GM12878 (cell line): ENCODE measurements around the gene SEPHS2. TPM values are rescaled to one million over a fixed set of nuclear protein-coding genes. Genes with fewer than 3 reads are reported as not detected.

Source experiments
- ATAC-seq: fragments of 200-7000 bp; cut with Tn5 transposase; 3 replicates; pipeline ENCODE4 v1.9.1; 2020; ENCODE audit warnings: mild to moderate bottlenecking, moderate library complexity
- BruUV-seq: library from RNA; stranded (reverse); fragments of 400-500 nt; replicated peaks from 2 replicates; lab custom pipeline; 2021; lab: Mats Ljungman, UMichigan
- CTCF ChIA-PET: fragments of 300-600 bp; sonication (Branson Sonifier 250); formaldehyde crosslinking; extraction: SDS; loops from one replicate; lab custom pipeline; 2021; ENCODE audit warnings: inconsistent platforms; lab: Yijun Ruan, JAX
- POLR2A ChIA-PET: fragments of 350-600 bp; formaldehyde crosslinking; extraction: SDS; loops from one replicate; lab custom pipeline; 2021; ENCODE audit warnings: inconsistent platforms; lab: Charles Lee
- RAD21 ChIA-PET: fragments of 300-600 bp; sonication (Branson Sonifier 250); formaldehyde crosslinking; loops from one replicate; lab custom pipeline; 2023; ENCODE audit warnings: antibody characterized with exemption; ENCODE audit not compliant: unreplicated experiment; lab: Charles Lee
- SMC1A ChIA-PET: fragments of 300-600 bp; sonication (Branson Sonifier 250); formaldehyde crosslinking; loops from one replicate; lab custom pipeline; 2023; ENCODE audit not compliant: unreplicated experiment, uncharacterized antibody; lab: Charles Lee
- DNase-seq: peaks from one replicate; pipeline ENCODE4 v3.0.0-alpha.2; 2011; ENCODE audit warnings: low read depth, low spot score
- FAIRE-seq: peaks from 3 replicates; lab custom pipeline; 2011; peaks lifted over from hg19 to GRCh38; lab: Jason Lieb, UNC
- H2AFZ ChIP-seq: 2 replicates; pipeline ENCODE4 v1.6.0; 2011; ENCODE audit warnings: low read depth, low read length, control low read depth; ENCODE audit not compliant: control insufficient read depth
- H3K27ac ChIP-seq: 2 replicates; pipeline ENCODE4 v1.5.1; 2011; ENCODE audit warnings: control low read depth; ENCODE audit not compliant: control insufficient read depth, insufficient read depth
- H3K27me3 ChIP-seq, 2 experiments: replicated peaks in 1 of 2; 2 replicates each; pipeline versions ENCODE4 v1.6.0 to v1.6.1; 2011; ENCODE audit warnings: low read length in 1 of 2; ENCODE audit not compliant: control insufficient read depth in 2 of 2, insufficient read depth in 2 of 2
- H3K36me3 ChIP-seq, 2 experiments: 2 replicates each; pipeline ENCODE4 v1.5.1; 2011; ENCODE audit warnings: low read length in 1 of 2; ENCODE audit not compliant: control insufficient read depth in 2 of 2, insufficient read depth in 2 of 2
- H3K4me1 ChIP-seq: 2 replicates; pipeline ENCODE4 v1.6.1; 2011; ENCODE audit warnings: mild to moderate bottlenecking, low read length, moderate library complexity, mixed read lengths; ENCODE audit not compliant: control insufficient read depth, insufficient read depth
- H3K4me2 ChIP-seq: 2 replicates; pipeline ENCODE4 v1.6.0; 2011; ENCODE audit warnings: control low read depth; ENCODE audit not compliant: control insufficient read depth, insufficient read depth
- H3K4me3 ChIP-seq: fragments of 200-600 bp; sonication (generic); 2 replicates; pipeline ENCODE4 v1.5.1; 2016
- H3K79me2 ChIP-seq: 2 replicates; pipeline ENCODE4 v1.6.0; 2011; ENCODE audit warnings: low read length; ENCODE audit not compliant: control insufficient read depth, insufficient read depth
- H3K9ac ChIP-seq: 2 replicates; pipeline ENCODE4 v1.8.0; 2011; ENCODE audit warnings: low read length, control low read depth, mixed read lengths; ENCODE audit not compliant: control insufficient read depth, insufficient read depth
- H3K9me3 ChIP-seq: replicated peaks from 3 replicates; pipeline ENCODE4 v1.5.1; 2011; ENCODE audit warnings: mild to moderate bottlenecking, low read length; ENCODE audit not compliant: control insufficient read depth, insufficient read depth
- H4K20me1 ChIP-seq: 2 replicates; pipeline ENCODE4 v1.6.0; 2011; ENCODE audit not compliant: control insufficient read depth, insufficient read depth
- ASH2L ChIP-seq: fragments of 300-600, 200-600 bp; sonication (generic); IDR thresholded peaks from 2 replicates; pipeline ENCODE4 v1.6.1; 2017; ENCODE audit warnings: low read depth, mild to moderate bottlenecking, borderline replicate concordance
- CEBPZ ChIP-seq: fragments of 150-350 bp; IDR thresholded peaks from 2 replicates; pipeline ENCODE4 v1.6.1; 2016; ENCODE audit warnings: low read depth, low read length
- CHD4 ChIP-seq: fragments of 200-600 bp; sonication (generic); IDR thresholded peaks from 2 replicates; pipeline ENCODE4 v1.6.1; 2016; ENCODE audit warnings: mild to moderate bottlenecking
- CREM ChIP-seq: IDR thresholded peaks from 2 replicates; pipeline ENCODE4 v1.6.1; 2014; ENCODE audit warnings: antibody characterized with exemption, low read depth
- E2F4 ChIP-seq: IDR thresholded peaks from 2 replicates; pipeline ENCODE4 v1.6.1; 2012; ENCODE audit warnings: low read depth, low read length, improper control_type of control experiment
- ESRRA ChIP-seq: IDR thresholded peaks from 2 replicates; pipeline ENCODE4 v1.6.1; 2012; ENCODE audit warnings: mild to moderate bottlenecking, low read length, improper control_type of control experiment
- HDAC2 ChIP-seq: fragments of 200-600 bp; sonication (generic); IDR thresholded peaks from 2 replicates; pipeline ENCODE4 v1.6.1; 2017
- HDAC6 ChIP-seq: fragments of 200-600 bp; sonication (generic); IDR thresholded peaks from one replicate; pipeline ENCODE4 v1.8.0; 2017; ENCODE audit warnings: antibody characterized with exemption; ENCODE audit not compliant: unreplicated experiment
- KDM1A ChIP-seq: fragments of 200-600 bp; sonication (generic); IDR thresholded peaks from 2 replicates; pipeline ENCODE4 v1.6.1; 2016; ENCODE audit warnings: borderline replicate concordance
- RBBP5 ChIP-seq: fragments of 200-600 bp; sonication (generic); conservative IDR thresholded peaks from 2 replicates; pipeline ENCODE4 v1.6.1; 2016
- RCOR1 ChIP-seq: conservative IDR thresholded peaks from 2 replicates; pipeline ENCODE4 v1.6.1; 2012; ENCODE audit warnings: low read depth, low read length, improper control_type of control experiment
- SMC3 ChIP-seq: IDR thresholded peaks from 2 replicates; pipeline ENCODE4 v1.6.1; 2011; ENCODE audit warnings: low read length, improper control_type of control experiment, borderline replicate concordance
- USF2 ChIP-seq: IDR thresholded peaks from 2 replicates; pipeline ENCODE4 v1.6.1; 2011; ENCODE audit warnings: low read depth, low read length, improper control_type of control experiment, borderline replicate concordance
- ZNF217 ChIP-seq: fragments of 450-650 bp; IDR thresholded peaks from 2 replicates; pipeline ENCODE4 v1.6.1; 2017; ENCODE audit warnings: antibody characterized with exemption, mild to moderate bottlenecking
- ZNF687 ChIP-seq: fragments of 450-650 bp; IDR thresholded peaks from 2 replicates; pipeline ENCODE4 v1.6.1; 2017; ENCODE audit warnings: mild to moderate bottlenecking, moderate library complexity
- WGBS: methylation state at CpG from one replicate; pipeline ENCODE4 v1.1.6; 2016; ENCODE audit warnings: low lambda C conversion rate; ENCODE audit not compliant: insufficient replicate concordance, insufficient coverage; ENCODE audit errors: missing lambda C conversion rate; 5-methylcytosine and 5-hydroxymethylcytosine counted together
- in situ Hi-C: fragments of 300-500 bp; cut with MboI; formaldehyde crosslinking; loops from 9 replicates; pipeline ENCODE4 v1.14.3; 2018; ENCODE audit warnings: mixed read lengths
- intact Hi-C: fragments of 100-400 bp; cut with micrococcal nuclease; formaldehyde crosslinking; loops from one replicate; pipeline ENCODE4 v1.14.2; 2022; ENCODE audit not compliant: unreplicated experiment
- polyA plus RNA-seq, 11 experiments: library from polyadenylated mRNA; depleted of rRNA in 4 of 11; unstranded in 6 of 11; stranded (reverse) in 5 of 11; fragments of >200 nt; fragmentation: Nextera tagmentation in 4 of 11; fragmentation: Illumina TruSeq in 1 of 11; extraction: Ambion mirVana in 4 of 11; extraction: Trizol in 1 of 11; gene quantifications; 1 replicate in 1 of 11; 2 replicates in 10 of 11; pipeline versions ENCODE4 v1.2.1 to v1.2.3, GENCODE V29; 2011 to 2016; ENCODE audit warnings: inconsistent platforms in 2 of 11, missing spikeins in 2 of 11, low read depth in 1 of 11
- total RNA-seq, 4 experiments: library from RNA; depleted of rRNA in 3 of 4; stranded (reverse); fragments of >200 nt in 3 of 4; fragmentation: Illumina TruSeq in 1 of 4; extraction: Trizol in 1 of 4; gene quantifications; 2 replicates each; pipeline versions ENCODE4 v1.2.1 to v1.2.3, GENCODE V29; 2013 to 2021

SEPHS2 gene
- total and polyA plus RNA-seq, 10 of the 15 experiments (the other 5 are each of a cell fraction or from before 2014, with no cell fraction given), result 21.6 to 99.8 (median 72.9) TPM

GRCh38 chr16:30490210-30490609 is 44.5 kb upstream of the SEPHS2 start:
- WGBS, result 95% methylated on average over 6 of the region's 6 CpGs
- Histone ChIP-seq H2AFZ (no peak overlapping the region), H3K27ac (no peak overlapping the region), H3K27me3 (no peaks in the 10 kb centered on the region), H3K9ac (no peak overlapping the region), H3K4me1 (peaks cover 4% of the 10 kb centered on the region), H3K4me3 (no peak overlapping the region), H3K9me3 (no peaks in the 10 kb centered on the region), H3K36me3 (peaks cover 13 to 27% of the 10 kb centered on the region in 2 experiments), H3K4me2 (no peak overlapping the region), H3K79me2 (no peaks in the 10 kb centered on the region), H4K20me1 (no peaks in the 10 kb centered on the region)
- ATAC-seq (no peak), FAIRE-seq (no peak), DNase-seq (no peak)
- CTCF ChIA-PET, result interaction anchor here (1.0 to 2.1 kb wide), 6 partner anchors 9 to 108 kb away, joined by 3 to 8 read pairs (median 3); partner anchors contain the start of gene ITGAL
- SMC1A ChIA-PET, result no interaction called here
- POLR2A ChIA-PET, result interaction anchor here (1.1 kb wide), 1 partner anchor 58 kb away, joined by 4 read pairs; no protein-coding TSS in a partner anchor
- TF ChIP-seq RCOR1 (no peak), ZNF687 (no peak), CREM (no peak), KDM1A (no peak), ZNF217 (no peak), ESRRA (no peak), E2F4 (no peak), HDAC6 (no peak), RBBP5 (no peak), USF2 (no peak), HDAC2 (no peak), SMC3 (no peak), ASH2L (no peak), CHD4 (no peak), CEBPZ (no peak)
- in situ Hi-C loops (no loop called here), intact Hi-C loops (no loop called here)
- BruUV-seq, result TSS peak; percentile 51
- RAD21 ChIA-PET, result interaction anchor here (0.7 to 1.6 kb wide), 2 partner anchors 34 to 44 kb away, joined by 3 read pairs; no protein-coding TSS in a partner anchor
